Putamen (tissue), 1 donor: Measurements from ENCODE around the gene CCDC17.
A peak's percentile ranks its signal among the peaks of the same experiment; 100 is the strongest.

Experiments used
- DNase-seq: peaks from one replicate; pipeline ENCODE4 v3.0.0-alpha.2; 2016; ENCODE audit warnings: low spot score

CCDC17 gene

DNA sequence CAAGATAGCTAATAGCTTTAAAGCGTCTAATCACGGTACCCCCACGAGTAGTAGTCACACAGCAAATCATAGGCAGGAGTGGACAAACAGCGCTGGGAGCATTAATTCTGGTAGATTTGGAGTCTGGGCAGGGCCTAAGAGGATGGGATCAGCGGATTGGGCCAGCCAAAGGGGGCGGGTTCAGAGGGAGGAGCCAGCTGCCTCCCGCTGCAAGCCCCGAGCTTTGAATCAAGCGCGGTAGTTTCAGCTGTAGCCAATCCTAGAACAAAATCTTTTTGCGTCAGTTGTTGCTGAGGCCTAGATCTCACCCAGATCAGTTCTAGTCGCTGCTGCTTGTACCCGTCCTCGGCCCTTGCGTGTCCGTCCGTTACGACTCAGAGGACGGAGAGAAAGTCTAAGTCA, 40.6 kb downstream of the CCDC17 start:
- peak; percentile 97 for DNase-seq

DNA sequence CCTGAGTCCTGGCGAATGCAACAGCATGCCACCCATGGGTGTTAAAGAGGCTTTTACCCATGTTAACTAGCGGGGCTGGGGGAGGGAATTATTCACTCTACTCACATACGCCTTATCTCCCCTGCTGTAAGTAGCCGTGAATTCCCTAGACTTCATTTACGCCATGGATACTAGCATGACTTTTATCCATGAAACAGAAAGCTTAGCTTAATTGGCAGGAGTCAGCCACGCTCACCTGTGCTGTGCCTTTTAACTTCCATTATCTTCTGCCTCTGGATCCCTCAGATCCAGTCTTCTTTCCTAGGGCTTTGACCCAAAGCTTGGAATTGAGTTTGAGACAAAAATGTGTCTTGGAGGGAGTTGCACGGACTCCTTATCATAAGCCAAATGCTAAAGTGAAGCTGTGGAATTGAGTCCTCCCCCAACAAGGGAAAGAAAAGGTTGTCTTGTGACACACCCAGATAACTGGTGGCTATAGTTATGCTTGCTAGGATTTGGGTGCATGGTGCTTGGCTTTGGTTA, 49.7 kb downstream of the CCDC17 start:
- DNase-seq, result no peak

DNA sequence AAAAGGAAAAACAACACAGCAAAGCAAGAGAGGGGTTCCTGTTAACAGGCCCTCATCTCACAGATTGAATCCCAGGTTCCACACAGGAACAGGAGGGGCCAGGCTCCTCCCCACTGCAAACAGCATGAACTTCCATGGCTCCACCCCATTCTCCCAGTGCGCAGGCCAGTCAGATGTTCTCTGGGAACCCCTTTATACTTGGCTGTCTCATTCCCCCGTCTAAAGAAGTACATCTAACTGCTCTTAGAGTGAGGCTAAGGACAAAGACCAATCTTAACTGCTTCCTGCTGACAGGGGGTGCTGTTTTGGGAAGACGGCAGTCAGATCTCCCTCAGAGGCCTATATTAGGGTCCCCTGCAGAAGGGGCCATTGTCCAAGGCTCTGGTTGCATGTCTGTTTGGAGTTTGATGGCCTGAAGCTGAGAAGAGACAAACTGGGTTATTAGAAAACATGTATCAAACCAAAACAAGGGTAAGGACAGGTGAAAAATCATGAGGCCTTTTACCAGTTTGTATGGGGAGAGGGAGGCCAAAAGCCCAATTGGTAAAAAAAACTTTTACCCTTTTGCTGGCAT, 50.5 kb downstream of the CCDC17 start:
- no peak for DNase-seq

DNA sequence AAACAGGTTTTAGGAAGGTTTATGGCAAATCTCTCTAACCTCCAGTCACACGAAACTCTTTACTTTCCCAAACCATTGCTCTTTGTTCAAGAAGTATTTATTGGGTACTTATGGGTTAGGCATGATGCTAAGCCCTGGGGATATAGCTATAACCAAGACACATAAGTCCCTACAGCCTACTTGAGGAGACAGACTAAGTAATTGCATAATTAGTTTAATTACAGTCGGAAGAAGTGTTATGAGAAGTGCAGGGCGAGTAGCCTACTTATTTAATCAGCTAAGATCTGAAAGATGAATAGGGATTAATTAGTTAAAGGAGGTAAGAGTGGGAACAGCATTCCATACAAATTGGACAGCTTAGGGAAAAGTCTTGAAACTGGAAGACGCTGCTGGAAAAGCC, 53.2 kb downstream of the CCDC17 start:
- no peak for DNase-seq
